H9 (cell line): ENCODE data around the gene UBE2E3. TPM values are rescaled to one million over a fixed set of nuclear protein-coding genes. Genes with fewer than 3 reads are reported as not detected.

ENCODE experiments used
- DNase-seq: peaks from one replicate; pipeline ENCODE4 v3.0.0-alpha.2; 2017
- H2AFZ ChIP-seq: one replicate; pipeline ENCODE4 v1.6.1; 2013; ENCODE audit warnings: mild to moderate bottlenecking, low read length, control low read depth, moderate library complexity
- H2AK5ac ChIP-seq: 2 replicates; pipeline ENCODE4 v1.6.1; 2013; ENCODE audit warnings: low read length, control low read depth, mixed read lengths; ENCODE audit not compliant: insufficient read length
- H2BK120ac ChIP-seq: one replicate; pipeline ENCODE4 v1.6.1; 2013; ENCODE audit warnings: low read depth, mild to moderate bottlenecking, low read length, control low read depth, inconsistent platforms; ENCODE audit not compliant: poor library complexity, severe bottlenecking
- H2BK12ac ChIP-seq: 2 replicates; pipeline ENCODE4 v1.6.1; 2013; ENCODE audit warnings: low read length, control low read depth, mixed read lengths, low read depth; ENCODE audit not compliant: insufficient read length
- H2BK15ac ChIP-seq: 2 replicates; pipeline ENCODE4 v1.6.1; 2013; ENCODE audit warnings: low read depth, low read length, control low read depth
- H2BK20ac ChIP-seq: one replicate; pipeline ENCODE4 v1.6.1; 2013; ENCODE audit warnings: low read depth, mild to moderate bottlenecking, low read length, control low read depth, inconsistent platforms; ENCODE audit not compliant: poor library complexity, severe bottlenecking
- H2BK5ac ChIP-seq: 2 replicates; pipeline ENCODE4 v1.6.1; 2013; ENCODE audit warnings: low read length, control low read depth, mixed read lengths; ENCODE audit not compliant: insufficient read length
- H3K14ac ChIP-seq: 2 replicates; pipeline ENCODE4 v1.6.1; 2013; ENCODE audit warnings: low read length, control low read depth; ENCODE audit not compliant: insufficient read depth
- H3K18ac ChIP-seq: 2 replicates; pipeline ENCODE4 v1.6.1; 2013; ENCODE audit warnings: low read depth, mild to moderate bottlenecking, mixed read lengths, low read length, control low read depth; ENCODE audit not compliant: insufficient read length
- H3K23ac ChIP-seq: 2 replicates; pipeline ENCODE4 v1.6.1; 2013; ENCODE audit warnings: low read length, control low read depth, mixed read lengths, low read depth; ENCODE audit not compliant: insufficient read length
- H3K23me2 ChIP-seq: 2 replicates; pipeline ENCODE4 v1.6.1; 2013; ENCODE audit warnings: low read depth, mild to moderate bottlenecking, mixed read lengths, low read length, control low read depth; ENCODE audit not compliant: insufficient read length, poor library complexity, severe bottlenecking
- H3K27ac ChIP-seq: 2 replicates; pipeline ENCODE4 v1.5.1; 2013; ENCODE audit warnings: low read length, control low read depth, mixed read lengths, low read depth; ENCODE audit not compliant: insufficient read length
- H3K27me3 ChIP-seq: 2 replicates; pipeline ENCODE4 v1.6.1; 2013; ENCODE audit warnings: low read length, control low read depth, inconsistent platforms; ENCODE audit not compliant: insufficient read depth
- H3K4ac ChIP-seq: 2 replicates; pipeline ENCODE4 v1.6.1; 2013; ENCODE audit warnings: low read depth, mild to moderate bottlenecking, control low read depth, inconsistent platforms, low read length, moderate library complexity
- H3K4me1 ChIP-seq: 2 replicates; pipeline ENCODE4 v1.6.1; 2013; ENCODE audit warnings: low read length, control low read depth, inconsistent platforms; ENCODE audit not compliant: insufficient read depth
- H3K4me2 ChIP-seq: 2 replicates; pipeline ENCODE4 v1.6.1; 2013; ENCODE audit warnings: low read length, control low read depth, mixed read lengths; ENCODE audit not compliant: insufficient read length, insufficient read depth
- H3K56ac ChIP-seq: 2 replicates; pipeline ENCODE4 v1.6.1; 2013; ENCODE audit warnings: low read depth, mild to moderate bottlenecking, mixed read lengths, low read length, control low read depth; ENCODE audit not compliant: insufficient read length
- H3K79me1 ChIP-seq: 2 replicates; pipeline ENCODE4 v1.6.1; 2013; ENCODE audit warnings: low read depth, mild to moderate bottlenecking, moderate library complexity, low read length, control low read depth, inconsistent platforms; ENCODE audit not compliant: insufficient read depth, poor library complexity, severe bottlenecking
- H3K79me2 ChIP-seq: 2 replicates; pipeline ENCODE4 v1.6.1; 2013; ENCODE audit warnings: low read length, control low read depth, inconsistent platforms; ENCODE audit not compliant: insufficient read depth
- H3K9ac ChIP-seq: 2 replicates; pipeline ENCODE4 v1.6.1; 2013; ENCODE audit warnings: low read length, control low read depth, mixed read lengths; ENCODE audit not compliant: insufficient read length; ENCODE audit errors: extremely low read depth
- H3K9me3 ChIP-seq: one replicate; pipeline ENCODE4 v1.6.1; 2013; ENCODE audit warnings: low read depth, low read length, inconsistent platforms; ENCODE audit not compliant: control insufficient read depth
- H3T11ph ChIP-seq: one replicate; pipeline ENCODE4 v1.6.1; 2013; ENCODE audit warnings: mild to moderate bottlenecking, low read length, control low read depth, inconsistent platforms
- H4K20me1 ChIP-seq: one replicate; pipeline ENCODE4 v1.6.1; 2013; ENCODE audit not compliant: control insufficient read depth, insufficient read length, insufficient read depth
- H4K5ac ChIP-seq: 2 replicates; pipeline ENCODE4 v1.6.1; 2013; ENCODE audit warnings: low read depth, mild to moderate bottlenecking, mixed read lengths, low read length, control low read depth; ENCODE audit not compliant: insufficient read length
- H4K8ac ChIP-seq: replicated peaks from 2 replicates; pipeline ENCODE4 v1.6.1; 2013; ENCODE audit warnings: low read length, control low read depth, mixed read lengths, low read depth; ENCODE audit not compliant: insufficient read length
- H4K91ac ChIP-seq: 2 replicates; pipeline ENCODE4 v1.6.1; 2013; ENCODE audit warnings: low read depth, mild to moderate bottlenecking, moderate library complexity, mixed read lengths, low read length, control low read depth; ENCODE audit not compliant: insufficient read length
- H3K27ac Mint-ChIP-seq, 3 experiments: 2 replicates in 2 of 3; 3 replicates in 1 of 3; pipeline ENCODE4 v1.8.0; 2020 to 2021; ENCODE audit warnings: mixed read lengths in 3 of 3, mild to moderate bottlenecking in 1 of 3, moderate library complexity in 1 of 3
- H3K27me3 Mint-ChIP-seq: 2 replicates; pipeline ENCODE4 v1.8.0; 2021; ENCODE audit warnings: low read depth, mild to moderate bottlenecking, moderate library complexity, mixed read lengths
- H3K36me3 Mint-ChIP-seq, 3 experiments: 2 replicates in 2 of 3; 3 replicates in 1 of 3; pipeline ENCODE4 v1.8.0; 2020 to 2021; ENCODE audit warnings: low read depth in 3 of 3, mixed read lengths in 3 of 3; ENCODE audit not compliant: insufficient read depth in 1 of 3
- H3K4me1 Mint-ChIP-seq, 2 experiments: 2 replicates each; pipeline ENCODE4 v1.8.0; 2020; ENCODE audit warnings: mixed read lengths in 2 of 2
- H3K4me3 Mint-ChIP-seq, 2 experiments: 2 replicates in 1 of 2; 3 replicates in 1 of 2; pipeline ENCODE4 v1.8.0; 2020 to 2021; ENCODE audit warnings: mild to moderate bottlenecking in 2 of 2, mixed read lengths in 2 of 2, moderate library complexity in 1 of 2
- H3K9me3 Mint-ChIP-seq, 2 experiments: 2 replicates in 1 of 2; 3 replicates in 1 of 2; pipeline ENCODE4 v1.8.0; 2020; ENCODE audit warnings: mild to moderate bottlenecking in 2 of 2, mixed read lengths in 2 of 2, moderate library complexity in 1 of 2
- CTCF ChIP-seq: fragments of 200-600 bp; sonication (generic); conservative IDR thresholded peaks from 3 replicates; pipeline ENCODE4 v1.8.0; 2021; ENCODE audit warnings: antibody characterized with exemption, mild to moderate bottlenecking
- total RNA-seq: library from RNA; stranded (reverse); gene quantifications from 2 replicates; pipeline ENCODE4 v1.2.1, GENCODE V29; 2021

UBE2E3 gene
- total RNA-seq, 1 experiment from 2014 or later = 89.1 TPM

GRCh38 chr2:181052523-181052891 lies 72.1 kb downstream of the UBE2E3 start:
- H2BK15ac ChIP-seq = no peak overlapping the region
- no peaks in the 10 kb centered on the region for H3K79me1 ChIP-seq
- peaks cover 22 to 23% of the 10 kb centered on the region in 2 experiments for H3K4me1 Mint-ChIP-seq
- no peaks in the 10 kb centered on the region for H3K27me3 ChIP-seq
- no peak overlapping the region for H3K18ac ChIP-seq
- no peak overlapping the region for H3K4me2 ChIP-seq
- H2BK120ac ChIP-seq = no peak overlapping the region
- H2BK5ac ChIP-seq = no peak overlapping the region
- no peak overlapping the region for H3K4me3 Mint-ChIP-seq
- TF ChIP-seq CTCF = no peak
- DNase-seq = no peak
- peaks cover 0 to 8% (median 3%) of the 10 kb centered on the region in 3 experiments; a peak in 4 of 7 replicates for H3K36me3 Mint-ChIP-seq
- H3K27me3 Mint-ChIP-seq = no peaks in the 10 kb centered on the region
- no peak overlapping the region for H3T11ph ChIP-seq
- no peak overlapping the region for H2AK5ac ChIP-seq
- peaks cover 2% of the 10 kb centered on the region; the same call in 1 of the 2 replicates for H3K4me1 ChIP-seq
- H3K14ac ChIP-seq = no peak overlapping the region
- H3K9me3 ChIP-seq = no peaks in the 10 kb centered on the region
- no peak overlapping the region for H4K5ac ChIP-seq
- H4K8ac ChIP-seq = no peak overlapping the region
- no peak overlapping the region for H3K4ac ChIP-seq
- H3K9me3 Mint-ChIP-seq = no peaks in the 10 kb centered on the region
- no peaks in the 10 kb centered on the region for H4K20me1 ChIP-seq
- no peaks in the 10 kb centered on the region for H3K23me2 ChIP-seq
- H3K9ac ChIP-seq = no peak overlapping the region
- no peak overlapping the region for H2BK20ac ChIP-seq
- no peak overlapping the region for H3K56ac ChIP-seq
- H3K23ac ChIP-seq = no peak overlapping the region
- H2AFZ ChIP-seq = no peak overlapping the region
- H3K27ac Mint-ChIP-seq = peak overlapping the region; percentile 4 to 12 (median 12); a peak in 2 of 7 replicates
- H3K79me2 ChIP-seq = no peaks in the 10 kb centered on the region; the same call in 1 of the 2 replicates
- no peak overlapping the region for H2BK12ac ChIP-seq
- H4K91ac ChIP-seq = no peak overlapping the region
- no peak overlapping the region for H3K27ac ChIP-seq
